Activated CD8-positive, alpha-beta memory T cell treated with anti-CD3 and anti-CD28 coated beads for 1 hour (primary cell): ENCODE results near the gene GKAP1.
"Not testable (repeated sequence)": the region's sequence is repeated elsewhere in the genome, so short reads cannot be mapped to it uniquely, and the experiment has no call there.

Source experiments
- DNase-seq, 2 donors: peaks; one replicate each; pipeline ENCODE4 v3.0.0-alpha.2; 2020; ENCODE audit warnings: low read depth in 1 of 2; ENCODE audit errors: extremely low read depth in 1 of 2

GKAP1 gene

DNA sequence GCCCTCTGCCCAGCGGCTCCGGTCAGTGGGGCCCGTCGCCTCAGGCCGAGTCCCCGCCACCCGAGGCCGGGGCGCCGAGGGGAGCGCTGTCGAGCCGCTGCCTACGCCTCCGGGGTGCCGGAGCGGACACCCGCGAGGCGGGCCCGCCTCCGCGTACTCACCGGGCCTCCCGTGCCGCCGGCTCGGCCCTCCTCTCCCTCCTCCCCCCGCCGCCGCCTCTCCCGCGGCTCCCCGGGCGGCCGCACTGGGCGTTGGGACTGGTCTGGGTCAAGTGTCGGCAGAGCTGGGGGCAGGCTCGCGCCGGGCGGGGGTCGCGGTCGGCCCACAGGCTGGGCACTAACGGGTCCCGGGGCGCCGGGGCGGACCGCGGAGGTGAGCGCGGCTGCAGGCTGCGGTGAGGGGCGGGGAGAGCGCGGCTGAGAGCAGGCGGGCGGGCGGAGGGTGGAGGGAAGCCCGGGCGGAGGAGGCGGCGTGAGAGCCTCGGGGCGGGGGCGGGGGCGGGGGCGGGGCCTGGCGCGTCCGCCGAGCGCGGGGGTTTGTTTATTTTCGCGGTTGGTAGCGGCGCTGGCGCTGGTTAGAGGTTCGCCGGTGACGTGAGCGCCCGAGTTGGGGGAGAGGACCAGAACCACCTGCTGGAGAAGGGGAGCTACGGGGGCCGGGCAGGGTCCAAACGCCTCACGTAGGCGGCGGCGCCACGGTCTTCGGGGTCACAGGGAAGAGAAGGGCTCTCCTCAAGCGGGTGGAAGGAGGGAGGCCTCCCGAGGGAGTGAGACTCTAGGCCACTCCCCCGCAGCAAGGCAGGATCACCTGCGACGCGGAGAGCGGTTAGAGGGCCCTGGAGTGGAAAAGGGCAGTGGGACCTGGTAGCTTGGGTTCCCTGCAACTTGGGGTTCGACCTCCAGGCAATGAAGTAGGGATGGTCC, at the start of gene GKAP1:
TSS of gene GKAP1 (minus strand) at position 414 of the 923 bp plus-strand sequence. CDS start 11,252 bp downstream, outside the sequence.
- peak; percentile 68 to 70 for DNase-seq

GRCh38 chr9:83849895-83850294, 32.3 kb upstream of the GKAP1 start:
- DNase-seq = not testable (repeated sequence)

DNA sequence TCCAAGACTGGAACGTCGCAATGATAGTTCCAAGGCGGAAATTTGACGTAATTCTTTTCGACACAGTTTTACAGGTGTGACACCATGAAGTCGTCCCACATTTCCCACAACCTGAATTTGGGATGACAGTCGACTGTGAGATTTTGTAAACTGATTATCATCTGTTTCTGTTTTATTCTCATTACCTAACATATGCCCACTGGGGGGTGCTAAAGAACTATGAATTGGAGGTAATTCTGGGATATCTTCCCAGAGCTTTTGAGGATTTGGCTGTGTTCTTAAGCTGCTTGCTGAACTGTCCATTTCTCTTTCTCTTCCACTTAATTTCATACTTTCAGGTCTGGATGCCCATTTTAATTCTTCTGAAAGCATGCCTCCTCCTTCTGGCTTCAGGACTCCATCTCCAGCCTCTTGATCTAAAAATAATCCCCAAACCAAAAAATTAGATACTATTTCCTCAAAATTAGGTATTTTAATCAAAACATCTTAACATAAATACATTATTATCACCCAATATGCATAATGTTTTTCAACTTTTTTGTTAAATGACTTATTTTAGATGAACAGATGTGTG, 19.6 kb upstream of the GKAP1 start:
- DNase-seq = not testable (repeated sequence)

GRCh38 chr9:83830426-83831071, 13.0 kb upstream of the GKAP1 start:
- not testable (repeated sequence) for DNase-seq

- DNase-seq = not testable (repeated sequence)
These were observed 7.5 kb upstream of the GKAP1 start for GRCh38 chr9:83824986-83825623.

- DNase-seq = peak in 1 of 2 donors; percentile 1
These were observed 586 bp downstream of the GKAP1 start for GRCh38 chr9:83817011-83817355.

DNA sequence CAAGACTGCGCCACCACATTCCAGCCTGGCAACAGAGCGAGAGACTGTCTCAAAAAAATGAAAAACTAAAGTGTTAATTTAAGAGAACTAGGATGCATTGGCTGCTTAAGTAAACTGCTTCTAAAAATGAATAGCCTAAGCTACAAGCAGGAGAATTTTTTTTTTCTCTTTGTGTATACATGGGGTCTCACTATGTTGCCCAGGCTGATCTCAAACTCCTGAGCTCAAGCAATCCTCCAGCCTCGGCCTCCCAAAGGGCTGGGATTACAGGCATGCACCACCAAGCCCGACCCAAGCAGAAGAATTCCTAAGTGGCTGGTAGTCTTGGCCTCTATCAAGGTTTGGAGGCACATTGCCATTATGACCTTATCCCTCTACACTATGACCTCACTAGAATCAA, 2.4 kb downstream of the GKAP1 start:
- DNase-seq = not testable (repeated sequence)

DNA sequence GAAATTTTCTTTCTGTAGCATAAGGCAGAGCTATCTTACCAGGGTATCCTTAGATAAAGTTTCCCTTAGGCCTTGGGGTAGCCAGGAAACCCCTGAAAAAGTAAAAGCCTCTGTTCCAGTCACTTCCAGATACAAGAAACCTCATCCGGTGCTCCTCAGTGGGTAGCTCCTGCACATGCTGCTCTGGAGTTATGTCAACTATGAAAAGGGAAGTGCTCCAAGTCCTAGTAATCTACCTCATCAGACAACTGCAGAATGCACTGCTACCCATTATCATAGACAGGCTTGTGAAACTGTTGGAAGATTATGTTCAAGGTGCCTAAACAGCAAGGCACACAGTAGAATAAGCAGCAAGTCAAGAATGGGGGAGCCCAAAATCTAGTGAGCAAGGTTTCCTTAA, 8.4 kb downstream of the GKAP1 start:
- not testable (repeated sequence) for DNase-seq

GRCh38 chr9:83804454-83804853, 13.1 kb downstream of the GKAP1 start:
- not testable (repeated sequence) for DNase-seq

GRCh38 chr9:83803941-83804340, 13.6 kb downstream of the GKAP1 start:
- not testable (repeated sequence) for DNase-seq

DNA sequence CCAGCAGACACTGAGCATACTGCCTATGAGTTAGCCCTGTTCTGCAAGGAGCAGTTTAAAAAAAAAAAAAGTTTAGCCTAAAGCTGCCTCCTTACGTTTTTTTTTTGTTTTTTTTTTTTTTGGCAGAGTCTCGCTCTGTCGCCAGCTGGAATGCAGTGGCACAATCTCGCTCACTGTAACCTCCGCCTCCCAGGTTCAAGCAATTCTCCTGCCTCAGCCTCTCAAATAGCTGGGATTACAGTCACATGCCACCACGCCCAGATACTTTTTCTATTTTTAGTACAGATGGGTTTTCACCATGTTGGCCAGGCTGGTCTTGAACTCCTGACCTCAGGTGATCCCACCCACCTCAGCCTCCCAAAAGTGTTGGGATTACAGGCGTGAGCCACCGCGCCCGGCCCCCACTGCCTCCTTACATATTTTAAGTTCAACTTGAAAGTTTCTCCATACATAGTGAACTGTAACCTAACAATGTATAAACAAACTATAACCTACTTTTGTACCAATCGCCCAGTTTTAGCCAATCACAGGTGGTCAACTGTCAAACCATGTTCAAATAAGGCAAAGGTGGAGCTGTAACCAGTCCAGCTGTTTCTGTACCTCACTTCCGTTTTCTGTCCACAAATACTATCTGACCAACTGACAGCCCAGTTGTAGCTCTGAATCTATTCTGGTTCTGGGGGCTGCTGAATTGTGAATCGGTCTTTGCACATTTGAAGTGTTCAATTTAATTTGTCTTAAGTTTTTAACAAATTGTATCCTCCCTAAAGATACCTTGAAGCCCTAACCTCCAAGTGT, 17.1 kb downstream of the GKAP1 start:
- no peak for DNase-seq

GRCh38 chr9:83794051-83794450, 23.5 kb downstream of the GKAP1 start:
- DNase-seq = no peak

DNA sequence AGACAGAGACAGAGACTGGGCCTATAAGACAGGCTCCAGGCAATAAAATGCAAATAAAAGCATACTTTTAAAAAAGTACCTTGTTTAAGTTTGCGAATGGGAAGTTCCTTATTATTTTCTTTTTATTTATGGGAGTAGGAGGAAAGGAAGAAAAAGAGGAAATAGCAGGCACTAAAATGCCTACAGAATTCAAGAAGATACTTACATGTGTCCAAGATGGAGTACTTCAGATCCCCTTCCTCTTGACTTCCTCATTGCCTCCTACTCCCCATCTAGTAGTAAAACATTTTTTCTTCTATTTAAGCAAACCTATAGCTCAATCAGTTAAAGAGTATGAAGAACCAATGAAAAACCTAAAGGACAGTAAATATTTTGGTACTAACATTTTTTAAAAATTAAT, 24.8 kb downstream of the GKAP1 start:
- DNase-seq = no peak

DNA sequence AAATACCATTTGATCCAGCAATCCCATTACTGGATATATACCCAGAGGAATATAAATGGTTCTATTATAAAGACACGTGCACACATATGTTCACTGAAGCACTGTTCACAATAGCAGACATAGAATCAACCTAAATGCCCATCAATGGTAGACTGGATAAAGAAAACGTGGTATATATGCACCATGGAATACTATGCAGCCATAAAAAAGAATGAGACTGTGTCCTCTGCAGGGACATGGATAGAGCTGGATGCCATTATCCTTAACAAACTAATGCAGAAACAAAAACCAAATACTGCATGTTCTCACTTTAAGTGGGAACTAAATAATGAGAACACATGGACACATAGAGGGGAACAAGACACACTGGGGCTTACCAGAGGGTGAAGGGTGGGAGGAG, 39.4 kb downstream of the GKAP1 start:
- DNase-seq = no peak

GRCh38 chr9:83775932-83776331, 41.6 kb downstream of the GKAP1 start:
- DNase-seq = no peak

DNA sequence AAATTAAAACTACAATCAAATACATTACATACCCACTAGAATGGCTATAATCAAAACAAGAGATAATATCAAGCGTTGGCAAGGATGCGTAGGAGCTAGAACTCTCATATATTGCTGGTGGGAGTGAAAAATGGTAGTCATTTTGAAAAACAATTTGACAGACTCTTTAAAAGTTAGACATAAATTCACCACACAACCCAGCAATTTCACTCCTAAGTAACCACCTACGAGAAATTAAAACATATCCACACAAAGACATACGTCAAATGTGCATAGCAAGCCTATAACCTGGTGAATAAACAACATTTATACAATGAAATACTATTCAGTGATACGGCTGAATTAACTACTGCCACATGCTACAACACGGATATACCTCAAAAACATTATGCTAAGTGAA, 44.7 kb downstream of the GKAP1 start:
- no peak for DNase-seq

DNA sequence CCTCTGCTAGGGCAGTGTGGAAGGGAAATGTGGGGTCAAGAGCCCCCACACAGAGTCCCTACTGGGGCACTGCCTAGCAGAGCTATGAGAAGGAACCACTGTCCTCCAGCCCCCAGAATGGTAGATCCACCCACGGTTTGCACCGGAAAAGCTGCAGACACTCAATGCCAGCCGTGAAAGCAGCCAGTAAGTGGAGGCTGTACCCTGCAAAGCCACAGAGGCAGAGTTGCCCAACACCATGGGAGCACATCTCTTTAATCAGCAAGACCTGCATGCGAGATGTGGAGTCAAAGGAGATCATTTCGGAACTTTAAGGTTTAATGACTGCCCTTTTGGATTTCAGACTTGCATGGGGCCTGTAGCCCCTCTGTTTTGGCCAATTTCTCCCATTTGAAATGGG, 52.2 kb downstream of the GKAP1 start:
- no peak for DNase-seq

DNA sequence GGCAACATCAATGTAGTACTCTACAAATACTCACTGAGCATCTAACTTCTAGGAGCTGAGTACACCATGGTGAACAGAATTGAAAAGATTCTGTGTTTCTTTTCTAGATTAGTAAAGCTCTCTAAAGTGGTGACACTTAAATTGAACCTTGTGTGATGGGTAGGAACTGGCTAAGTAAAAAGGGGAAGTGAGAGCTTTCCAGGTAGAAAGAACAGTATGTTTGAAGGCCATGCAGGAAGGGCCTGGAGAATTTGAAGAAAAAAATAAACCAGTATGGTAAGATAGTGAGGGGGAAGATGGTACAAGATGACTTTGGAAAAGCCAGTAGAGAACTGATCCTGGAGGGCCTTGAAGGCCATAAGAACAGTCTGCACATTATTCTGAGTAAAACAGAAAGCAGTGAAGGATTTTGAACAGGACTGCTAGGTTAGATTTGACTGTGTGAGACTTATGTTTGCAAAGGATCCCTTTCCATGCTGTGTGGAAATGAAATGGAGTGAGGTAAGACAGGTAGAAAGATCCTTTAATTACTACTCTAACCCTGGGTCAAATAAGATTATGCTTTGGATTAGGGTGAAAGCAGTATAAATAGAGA, 63.1 kb downstream of the GKAP1 start:
- no peak for DNase-seq

DNA sequence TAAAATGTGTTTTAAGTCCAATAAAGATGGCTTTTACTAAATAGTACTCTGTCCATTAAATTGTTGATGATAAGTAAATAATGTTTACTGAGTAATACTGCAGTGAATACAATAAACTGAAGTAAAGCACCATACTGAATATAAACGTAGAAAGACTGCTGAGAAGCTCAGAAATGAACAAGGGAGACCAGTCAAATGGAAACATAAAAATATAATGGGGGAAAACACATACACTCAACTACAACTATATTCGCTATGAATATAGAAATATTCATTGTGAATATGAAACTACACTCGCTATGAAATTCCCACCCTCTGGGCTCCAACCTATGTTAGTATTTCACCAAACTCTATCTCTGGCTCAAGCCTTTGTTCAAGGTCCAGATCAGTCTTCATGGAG, 67.9 kb downstream of the GKAP1 start:
- no peak for DNase-seq

GRCh38 chr9:83744206-83744605, 73.4 kb downstream of the GKAP1 start:
- DNase-seq = no peak
